ENCODE measurements around the gene CEP72. TPM values are rescaled to one million over a fixed set of nuclear protein-coding genes. Genes with fewer than 3 reads are reported as not detected.

CEP72 gene
- total RNA-seq, 1 experiment from 2014 or later: 33.2 TPM

GRCh38 chr5:643811-644271 is 31.7 kb downstream of the CEP72 start:
- no peak for DNase-seq (ENCODE audit: low read depth, low spot score)
- H3K4me1 ChIP-seq (ENCODE audit: control insufficient read depth, insufficient read depth, low read length): no peaks in the 10 kb centered on the region
- TF ChIP-seq REST (IDR thresholded peaks at IDR 0.05; ENCODE audit: insufficient read depth in 1 of 2, low read depth in 2 of 2, low read length in 1 of 2) (no peak), POLR2AphosphoS5 (IDR thresholded peaks at IDR 0.05; ENCODE audit: low read depth, low read length) (no peak), TCF7L2 (IDR thresholded peaks at IDR 0.05; ENCODE audit: low read depth, low read length) (no peak), SIN3A (IDR thresholded peaks at IDR 0.05; ENCODE audit: borderline replicate concordance, insufficient read depth, low read depth, low read length) (no peak), CTCF (IDR thresholded peaks at IDR 0.05) (no peak)
- peaks cover 5% of the 10 kb centered on the region for H3K36me3 ChIP-seq (ENCODE audit: control insufficient read depth, insufficient read depth, low read length)
- H3K27me3 ChIP-seq (ENCODE audit: control insufficient read depth, insufficient read depth, low read length): no peaks in the 10 kb centered on the region
- intact Hi-C loops (cut with micrococcal nuclease; ENCODE audit: unreplicated experiment): no loop called here
- H3K4me3 ChIP-seq (ENCODE audit: low read depth in 2 of 2, low read length in 2 of 2): no peak overlapping the region
- no peak for ATAC-seq
- ChIA-PET POLR2A (no interaction called here), CTCF (no interaction called here)
- no peaks in the 10 kb centered on the region for H3K9me3 ChIP-seq (ENCODE audit: control insufficient read depth, insufficient read depth, low read depth, low read length)
- H3K27ac ChIP-seq (ENCODE audit: low read length): no peak overlapping the region
- in situ Hi-C loops (cut with HindIII; ENCODE audit: low pct_unique_long_range_greater_than_20kb, low sequenced_read_pairs): no loop called here
- no TSS peak for BruUV-seq (replicated peaks)

GRCh38 chr5:644509-644908 is 32.4 kb downstream of the CEP72 start:
- Histone ChIP-seq H3K9me3 (ENCODE audit: control insufficient read depth, insufficient read depth, low read depth, low read length) (no peaks in the 10 kb centered on the region), H3K27me3 (ENCODE audit: control insufficient read depth, insufficient read depth, low read length) (no peaks in the 10 kb centered on the region), H3K4me3 (ENCODE audit: low read depth in 2 of 2, low read length in 2 of 2) (no peak overlapping the region), H3K27ac (ENCODE audit: low read length) (no peak overlapping the region), H3K4me1 (ENCODE audit: control insufficient read depth, insufficient read depth, low read length) (no peaks in the 10 kb centered on the region), H3K36me3 (ENCODE audit: control insufficient read depth, insufficient read depth, low read length) (peaks cover 5% of the 10 kb centered on the region)
- in situ Hi-C loops (cut with HindIII; ENCODE audit: low pct_unique_long_range_greater_than_20kb, low sequenced_read_pairs) (no loop called here), intact Hi-C loops (cut with micrococcal nuclease; ENCODE audit: unreplicated experiment) (no loop called here)
- no peak for DNase-seq (ENCODE audit: low read depth, low spot score)
- no peak for TF ChIP-seq POLR2AphosphoS5 (IDR thresholded peaks at IDR 0.05; ENCODE audit: low read depth, low read length)
- TF ChIP-seq SIN3A (IDR thresholded peaks at IDR 0.05; ENCODE audit: borderline replicate concordance, insufficient read depth, low read depth, low read length): no peak
- TF ChIP-seq REST (IDR thresholded peaks at IDR 0.05; ENCODE audit: insufficient read depth in 1 of 2, low read depth in 2 of 2, low read length in 1 of 2): no peak
- no peak for TF ChIP-seq TCF7L2 (IDR thresholded peaks at IDR 0.05; ENCODE audit: low read depth, low read length)
- TF ChIP-seq CTCF (IDR thresholded peaks at IDR 0.05): no peak
- no TSS peak for BruUV-seq (replicated peaks)
- ATAC-seq: no peak
- ChIA-PET POLR2A (no interaction called here), CTCF (no interaction called here)
